ENCODE results near the gene NR3C2. TPM values are rescaled to one million over a fixed set of nuclear protein-coding genes. Genes with fewer than 3 reads are reported as not detected.
"Not testable (repeated sequence)": the region's sequence is repeated elsewhere in the genome, so short reads cannot be mapped to it uniquely, and the experiment has no call there.

NR3C2 gene
- total and polyA plus RNA-seq, 5 experiments from 2014 or later = 6.8 to 53.5 (median 9.4) TPM

DNA sequence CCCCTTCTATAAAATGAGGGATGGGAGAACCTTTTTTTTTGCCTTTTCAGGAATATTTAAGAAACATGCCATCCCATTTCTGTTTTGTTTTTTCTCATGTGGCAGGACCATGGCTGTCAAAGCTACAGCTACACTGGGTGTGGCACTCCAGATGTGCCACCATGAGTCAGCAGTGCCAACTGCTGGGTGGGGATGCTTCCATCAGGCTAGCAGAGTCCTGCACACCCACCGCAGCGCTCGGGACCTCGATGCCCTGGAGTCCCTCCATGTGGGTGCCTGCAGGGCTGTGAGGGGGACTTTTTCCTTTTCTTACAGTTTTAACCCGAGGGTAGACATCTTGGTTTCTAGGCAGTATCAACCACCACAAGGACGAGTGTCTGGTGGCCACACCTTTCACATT lies 352.6 kb downstream of the NR3C2 start:
- Mint-ChIP-seq H3K36me3 (peaks cover 31 to 64% (median 32%) of the 10 kb centered on the region in 3 donors), H3K27ac (peak overlapping the region in 5 of 10 donors; percentile 13 to 54 (median 28)), H3K27me3 (no peaks in the 10 kb centered on the region), H3K4me3 (no peak overlapping the region), H3K4me1 (peaks cover 14 to 56% (median 37%) of the 10 kb centered on the region in 4 donors), H3K9me3 (peaks cover 0 to 35% (median 13%) of the 10 kb centered on the region in 9 donors)
- POLR2A ChIA-PET = no interaction called here
- DNase-seq (no peak), ATAC-seq (no peak)

DNA sequence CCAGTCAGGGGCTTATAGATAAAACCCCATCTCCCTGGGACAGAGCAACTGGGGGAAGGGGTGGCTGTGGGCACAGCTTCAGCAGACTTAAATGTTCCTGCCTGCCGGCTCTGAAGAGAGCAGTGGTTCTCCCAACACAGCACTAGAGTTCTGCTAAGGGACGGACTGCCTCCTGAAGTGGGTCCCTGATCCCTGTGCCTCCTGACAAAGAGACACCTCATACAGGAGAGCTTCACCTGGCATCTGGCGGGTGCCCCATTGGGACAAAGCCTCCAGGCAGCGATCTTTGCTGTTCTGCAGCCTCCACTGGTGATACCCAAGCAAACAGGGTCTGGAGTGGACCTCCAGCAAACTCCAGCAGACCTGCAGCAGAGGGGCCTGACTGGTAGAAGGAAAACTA lies 359.1 kb downstream of the NR3C2 start:
- Mint-ChIP-seq H3K27ac (peak overlapping the region in 6 of 10 donors; percentile 48 to 72 (median 64)), H3K4me1 (peaks cover 15 to 54% (median 35%) of the 10 kb centered on the region in 4 donors), H3K9me3 (peaks cover 0 to 65% (median 22%) of the 10 kb centered on the region in 9 donors), H3K36me3 (peaks cover 49 to 81% (median 50%) of the 10 kb centered on the region in 3 donors)
- H3K27me3 Mint-ChIP-seq, DNase-seq, H3K4me3 Mint-ChIP-seq, POLR2A ChIA-PET, ATAC-seq: not testable (repeated sequence)

DNA sequence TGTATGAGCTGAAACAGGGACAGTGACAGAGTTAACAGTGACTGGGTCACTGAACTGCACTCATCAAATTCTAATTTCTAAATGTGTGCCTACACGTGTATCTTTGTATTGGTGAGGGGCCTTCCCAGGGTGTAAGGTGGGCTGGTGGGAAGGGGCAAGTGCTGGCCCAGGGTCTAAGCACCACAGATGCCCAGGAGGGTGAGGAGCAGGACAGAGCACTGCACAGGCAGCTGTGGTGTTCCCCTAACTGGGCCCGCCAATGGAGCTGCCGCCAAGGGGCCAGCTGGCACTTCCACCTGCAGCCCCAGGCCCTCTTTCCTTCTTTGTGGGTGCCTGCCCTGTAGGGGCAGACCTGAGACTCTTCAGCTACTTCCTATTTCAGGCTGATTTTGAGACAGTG lies 360.5 kb downstream of the NR3C2 start:
- Mint-ChIP-seq H3K4me3 (no peak overlapping the region), H3K9me3 (peaks cover 0 to 65% (median 29%) of the 10 kb centered on the region in 9 donors), H3K36me3 (peaks cover 53 to 83% (median 58%) of the 10 kb centered on the region in 3 donors), H3K27ac (peak overlapping the region in 8 of 10 donors; percentile 17 to 76 (median 68)), H3K27me3 (no peaks in the 10 kb centered on the region), H3K4me1 (peaks cover 6 to 40% (median 24%) of the 10 kb centered on the region in 4 donors)
- POLR2A ChIA-PET = interaction anchor here (0.8 to 1.5 kb wide), 2 partner anchors 21 to 22 kb away, joined by 3 to 4 read pairs; no protein-coding TSS in a partner anchor
- ATAC-seq (no peak), DNase-seq (no peak)

DNA sequence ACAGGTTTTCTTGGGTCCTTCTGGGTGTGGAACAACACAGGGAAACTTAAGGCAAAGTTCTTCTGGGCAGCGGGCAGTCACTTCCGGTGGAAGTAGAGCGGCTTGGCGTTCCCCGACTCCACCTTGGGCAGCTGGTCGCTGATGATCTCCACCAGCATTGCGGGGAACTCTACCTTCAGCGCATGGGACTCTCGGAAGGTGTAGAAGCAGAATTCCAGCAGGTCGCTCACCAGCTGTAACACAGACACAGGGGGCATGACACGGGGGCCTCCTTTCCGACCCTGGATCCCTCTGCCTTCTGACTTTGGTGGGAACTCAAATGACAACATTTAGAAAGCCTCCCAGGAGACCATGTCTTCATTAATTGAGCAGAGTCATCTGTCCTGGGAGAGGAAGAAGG lies 360.9 kb downstream of the NR3C2 start:
- POLR2A ChIA-PET = interaction anchor here (0.8 to 1.5 kb wide), 2 partner anchors 20 to 22 kb away, joined by 3 to 4 read pairs; no protein-coding TSS in a partner anchor
- no peak for ATAC-seq
- DNase-seq = no peak
- Mint-ChIP-seq H3K27me3 (no peaks in the 10 kb centered on the region), H3K4me1 (peaks cover 6 to 37% (median 23%) of the 10 kb centered on the region in 4 donors), H3K36me3 (peaks cover 56 to 85% (median 63%) of the 10 kb centered on the region in 3 donors), H3K4me3 (peak overlapping the region in 1 of 10 donors; percentile 12), H3K27ac (peak overlapping the region in 5 of 10 donors; percentile 7 to 79 (median 55)), H3K9me3 (peaks cover 2 to 66% (median 33%) of the 10 kb centered on the region in 9 donors)

DNA sequence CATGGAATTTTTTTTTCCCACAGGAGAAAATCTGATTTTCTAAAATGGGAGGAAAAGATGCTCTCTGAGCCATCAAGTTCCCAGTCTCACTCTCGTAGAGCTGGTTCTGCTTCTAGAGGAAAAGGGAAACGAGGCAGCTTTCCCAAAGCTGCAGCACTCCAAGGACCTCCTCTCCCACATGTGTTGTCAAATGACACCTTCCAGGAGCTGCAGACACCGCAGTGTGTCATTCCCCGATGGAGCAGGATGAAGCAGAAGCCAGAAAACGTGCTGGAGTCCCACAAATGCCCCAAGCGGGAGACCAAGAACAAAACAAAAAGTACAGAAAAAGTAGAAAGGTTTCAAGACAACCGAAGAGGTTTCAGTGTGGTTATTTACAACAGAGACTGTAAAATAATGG lies 362.3 kb downstream of the NR3C2 start:
- Mint-ChIP-seq H3K27ac (peak overlapping the region in 4 of 10 donors; percentile 55 to 80 (median 64)), H3K9me3 (peaks cover 6 to 66% (median 34%) of the 10 kb centered on the region in 9 donors), H3K36me3 (peaks cover 56 to 87% (median 76%) of the 10 kb centered on the region in 3 donors), H3K4me3 (no peak overlapping the region), H3K27me3 (no peaks in the 10 kb centered on the region), H3K4me1 (peaks cover 1 to 25% (median 14%) of the 10 kb centered on the region in 4 donors)
- POLR2A ChIA-PET = no interaction called here
- no peak for ATAC-seq
- no peak for DNase-seq

DNA sequence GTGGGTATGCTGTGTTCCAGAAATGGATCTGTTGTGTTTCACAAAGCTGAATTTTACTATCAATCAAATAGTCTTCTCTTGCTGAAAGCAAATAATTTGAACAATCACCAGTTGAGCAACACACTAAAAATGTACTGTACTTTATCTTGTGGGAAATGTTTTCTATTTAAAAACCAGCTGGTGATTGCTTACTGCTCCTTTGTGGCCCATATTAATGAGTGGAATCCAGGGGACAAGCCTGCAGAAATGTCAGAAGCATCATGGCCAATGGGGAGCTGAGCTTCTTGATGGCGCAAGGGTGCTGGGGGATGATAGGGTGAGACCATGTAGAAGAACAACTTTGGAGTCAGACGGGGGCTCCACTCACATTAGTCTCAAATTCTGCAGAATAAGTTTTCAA lies 364.2 kb downstream of the NR3C2 start:
- ATAC-seq = no peak
- peaks cover 62 to 89% (median 89%) of the 10 kb centered on the region in 3 donors for H3K36me3 Mint-ChIP-seq
- H3K4me3 Mint-ChIP-seq = no peak overlapping the region
- H3K27me3 Mint-ChIP-seq = no peaks in the 10 kb centered on the region
- no peak for DNase-seq
- H3K27ac Mint-ChIP-seq = peak overlapping the region in 3 of 10 donors; percentile 28 to 35 (median 31)
- H3K9me3 Mint-ChIP-seq = peaks cover 6 to 66% (median 24%) of the 10 kb centered on the region in 9 donors
- POLR2A ChIA-PET = no interaction called here
- H3K4me1 Mint-ChIP-seq = peaks cover 0 to 8% (median under 1%) of the 10 kb centered on the region in 4 donors

DNA sequence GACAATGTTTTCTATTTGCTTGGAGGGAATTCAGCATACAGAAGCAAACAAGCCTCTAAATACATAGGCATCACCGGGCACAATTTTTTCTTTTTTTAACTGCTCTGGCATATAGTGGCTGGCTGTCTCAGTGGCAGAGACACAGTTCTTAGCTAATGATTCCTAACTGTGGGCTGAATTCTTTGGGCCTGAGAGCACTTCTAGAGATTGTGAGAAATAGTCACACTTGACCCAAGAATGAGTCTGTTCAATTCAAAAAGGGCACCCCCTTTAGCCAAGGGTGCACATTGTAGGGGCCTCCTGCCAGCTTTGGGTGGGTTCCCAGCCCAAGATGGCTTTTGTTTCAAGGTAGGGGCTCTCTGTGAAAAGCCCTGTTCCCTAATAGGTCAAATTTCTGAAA lies 364.6 kb downstream of the NR3C2 start:
- DNase-seq (no peak), ATAC-seq (no peak)
- Mint-ChIP-seq H3K36me3 (peaks cover 62 to 94% (median 91%) of the 10 kb centered on the region in 3 donors), H3K27ac (peak overlapping the region in 1 of 10 donors; percentile 29), H3K9me3 (peaks cover 6 to 70% (median 24%) of the 10 kb centered on the region in 9 donors), H3K4me1 (peaks cover 0 to 4% (median under 1%) of the 10 kb centered on the region in 4 donors), H3K27me3 (no peaks in the 10 kb centered on the region), H3K4me3 (peak overlapping the region in 2 of 10 donors; percentile 20 to 41)
- POLR2A ChIA-PET = no interaction called here

DNA sequence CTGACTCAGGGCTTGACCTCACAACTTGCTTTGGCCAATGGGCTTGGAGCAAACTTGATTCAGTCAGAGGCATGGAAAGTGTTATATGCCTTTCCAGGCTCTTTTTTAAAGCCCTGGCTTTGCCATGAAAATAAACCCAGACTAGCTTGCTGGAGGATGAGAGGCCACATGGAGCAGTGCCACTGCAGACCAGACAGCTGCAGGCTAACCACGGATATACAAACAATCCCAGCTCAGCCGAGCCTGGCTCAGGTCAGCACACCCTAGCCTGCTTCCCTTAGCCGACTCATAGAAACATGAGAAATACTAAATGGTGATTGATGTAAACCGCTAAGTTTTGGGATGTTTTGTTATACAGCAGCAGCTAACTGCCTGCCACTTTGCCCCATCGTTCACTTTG lies 365.2 kb downstream of the NR3C2 start:
- no peak overlapping the region for H3K27ac Mint-ChIP-seq
- H3K4me3 Mint-ChIP-seq = no peak overlapping the region
- no peaks in the 10 kb centered on the region for H3K27me3 Mint-ChIP-seq
- H3K36me3 Mint-ChIP-seq = peaks cover 62 to 97% (median 97%) of the 10 kb centered on the region in 3 donors
- ATAC-seq = no peak
- peaks cover 0 to 4% (median 0%) of the 10 kb centered on the region in 4 donors for H3K4me1 Mint-ChIP-seq
- H3K9me3 Mint-ChIP-seq = peaks cover 6 to 72% (median 24%) of the 10 kb centered on the region in 9 donors
- POLR2A ChIA-PET = interaction anchor here (1.2 kb wide), 1 partner anchor 15 kb away, joined by 3 read pairs; no protein-coding TSS in a partner anchor
- DNase-seq = no peak

DNA sequence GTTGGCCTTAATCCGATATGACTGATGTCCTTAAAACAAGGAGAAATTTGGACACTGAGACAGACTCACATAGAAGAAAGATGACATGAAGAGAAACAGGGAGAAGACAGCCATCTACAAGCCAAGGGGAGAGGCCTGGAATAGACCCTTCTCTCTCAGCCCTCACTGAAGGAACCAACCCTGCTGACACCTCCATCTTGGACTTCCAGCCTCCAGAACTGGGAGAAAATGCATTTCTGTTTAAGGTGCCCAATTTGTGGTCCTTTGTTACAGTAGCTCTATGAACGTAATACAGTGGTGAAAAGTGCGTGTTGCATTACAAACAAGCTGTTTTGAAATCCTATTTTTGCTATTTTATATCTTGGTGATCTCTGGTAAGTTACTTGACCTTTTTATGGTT lies 366.8 kb downstream of the NR3C2 start:
- ATAC-seq = no peak
- H3K27ac Mint-ChIP-seq = peak overlapping the region in 2 of 10 donors; percentile 53 to 83
- peaks cover 6 to 73% (median 24%) of the 10 kb centered on the region in 9 donors for H3K9me3 Mint-ChIP-seq
- H3K27me3 Mint-ChIP-seq = no peaks in the 10 kb centered on the region
- POLR2A ChIA-PET = interaction anchor here (0.5 kb wide), 1 partner anchor 1842 kb away, joined by 6 read pairs; no protein-coding TSS in a partner anchor
- H3K4me3 Mint-ChIP-seq = no peak overlapping the region
- H3K36me3 Mint-ChIP-seq = peaks cover 54 to 95% (median 93%) of the 10 kb centered on the region in 3 donors
- DNase-seq = no peak
- H3K4me1 Mint-ChIP-seq = peaks cover 0 to 7% (median 0%) of the 10 kb centered on the region in 4 donors

DNA sequence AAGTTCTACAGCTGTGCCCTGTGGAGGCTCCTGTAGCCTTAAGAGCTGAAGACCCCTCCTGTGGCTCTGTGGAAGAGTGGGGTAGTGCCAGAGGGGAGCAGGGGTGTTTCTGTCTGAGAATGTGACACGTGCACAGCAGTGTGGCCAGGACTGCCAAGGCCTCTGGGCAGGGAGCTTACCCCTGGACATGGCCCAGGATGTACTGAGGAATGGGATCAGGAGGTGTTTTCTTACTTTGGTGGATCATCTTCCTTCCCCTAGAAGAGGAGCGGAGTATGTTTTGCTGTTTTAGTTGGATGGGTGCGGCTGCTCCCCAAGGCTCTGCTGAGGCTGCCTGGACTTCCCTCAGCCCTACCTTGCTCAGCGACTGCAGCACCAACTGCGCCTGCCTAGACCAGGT lies 367.8 kb downstream of the NR3C2 start:
- Mint-ChIP-seq H3K4me3 (no peak overlapping the region), H3K9me3 (peaks cover 5 to 73% (median 24%) of the 10 kb centered on the region in 9 donors), H3K27me3 (no peaks in the 10 kb centered on the region), H3K36me3 (peaks cover 47 to 85% (median 84%) of the 10 kb centered on the region in 3 donors), H3K4me1 (peaks cover 0 to 13% (median 2%) of the 10 kb centered on the region in 4 donors), H3K27ac (peak overlapping the region in 4 of 10 donors; percentile 7 to 43 (median 25))
- POLR2A ChIA-PET = no interaction called here
- ATAC-seq (no peak), DNase-seq (no peak)

DNA sequence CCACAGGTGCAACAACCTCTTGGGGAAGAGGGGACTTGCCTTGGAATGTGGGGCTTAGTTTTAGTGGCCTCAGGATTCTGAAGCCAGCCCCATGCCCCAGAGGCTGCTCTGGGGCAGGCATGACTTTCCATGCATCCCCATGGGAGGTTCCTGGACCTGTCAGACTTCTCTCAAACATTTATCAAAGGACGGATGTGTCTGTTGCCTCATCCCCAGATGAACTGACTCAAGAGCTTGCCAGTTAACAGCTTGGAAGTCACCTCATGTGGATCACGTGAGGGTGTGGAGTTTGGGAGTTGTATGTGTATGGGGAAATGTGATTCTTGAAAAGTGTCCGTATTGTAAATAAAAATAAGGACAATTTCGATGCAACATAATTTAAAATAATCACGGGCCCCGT lies 368.9 kb downstream of the NR3C2 start:
- no peak for ATAC-seq
- peaks cover 3 to 24% (median 7%) of the 10 kb centered on the region in 4 donors for H3K4me1 Mint-ChIP-seq
- H3K4me3 Mint-ChIP-seq = no peak overlapping the region
- no peaks in the 10 kb centered on the region for H3K27me3 Mint-ChIP-seq
- peak overlapping the region in 1 of 10 donors; percentile 48 for H3K27ac Mint-ChIP-seq
- H3K36me3 Mint-ChIP-seq = peaks cover 47 to 74% (median 73%) of the 10 kb centered on the region in 3 donors
- no peak for DNase-seq
- H3K9me3 Mint-ChIP-seq = peaks cover 5 to 66% (median 24%) of the 10 kb centered on the region in 9 donors
- POLR2A ChIA-PET = no interaction called here

DNA sequence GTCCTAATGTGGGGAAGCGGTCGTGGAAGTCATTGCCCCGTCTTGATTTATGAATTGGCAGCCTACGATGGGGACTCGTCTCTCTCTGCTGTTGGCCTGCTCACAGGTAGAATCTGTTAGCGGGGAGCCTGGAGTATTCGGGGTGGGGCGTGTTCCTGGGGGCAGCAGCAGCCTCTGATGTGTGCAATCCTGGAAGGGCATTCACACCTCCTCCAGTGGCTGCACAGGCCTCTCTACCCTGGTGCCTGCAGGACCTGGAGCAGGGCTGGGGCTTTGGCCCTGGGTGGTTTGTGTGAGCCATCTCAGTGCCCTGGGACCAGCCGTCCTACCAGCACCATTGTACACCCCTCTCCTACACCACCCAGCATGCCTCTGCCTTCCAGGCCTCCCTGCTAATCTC lies 369.4 kb downstream of the NR3C2 start:
- Mint-ChIP-seq H3K36me3 (peaks cover 43 to 68% (median 67%) of the 10 kb centered on the region in 3 donors), H3K27me3 (no peaks in the 10 kb centered on the region), H3K9me3 (peaks cover 4 to 60% (median 24%) of the 10 kb centered on the region in 9 donors), H3K27ac (peak overlapping the region in 4 of 10 donors; percentile 4 to 75 (median 36)), H3K4me3 (no peak overlapping the region), H3K4me1 (peaks cover 3 to 28% (median 7%) of the 10 kb centered on the region in 4 donors)
- POLR2A ChIA-PET = no interaction called here
- no peak for ATAC-seq
- no peak for DNase-seq

DNA sequence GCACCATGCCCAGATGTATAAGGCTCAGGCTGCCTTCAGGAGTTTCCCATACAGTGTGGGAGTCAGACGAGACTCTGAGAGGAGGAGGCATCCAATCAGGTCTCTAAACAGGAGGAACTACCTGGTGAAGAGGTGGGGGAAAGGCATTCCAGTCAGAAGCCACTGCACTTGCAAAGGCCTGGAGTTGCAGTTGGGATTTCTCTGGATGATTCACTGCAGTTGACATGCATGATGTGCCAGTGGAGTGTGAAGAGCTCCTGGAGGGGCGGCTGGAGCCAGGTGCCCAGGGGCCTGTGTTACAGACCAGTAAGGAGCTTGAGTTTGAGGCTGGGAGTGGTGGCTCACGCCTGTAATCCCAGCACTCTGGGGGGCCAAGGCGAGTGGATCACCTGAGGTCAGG lies 371.2 kb downstream of the NR3C2 start:
- H3K27ac Mint-ChIP-seq = peak overlapping the region in 5 of 10 donors; percentile 32 to 73 (median 50)
- H3K4me1 Mint-ChIP-seq = peaks cover 3 to 45% (median 14%) of the 10 kb centered on the region in 4 donors
- no peaks in the 10 kb centered on the region for H3K27me3 Mint-ChIP-seq
- DNase-seq (no peak), ATAC-seq (no peak)
- H3K36me3 Mint-ChIP-seq = peaks cover 30 to 61% (median 53%) of the 10 kb centered on the region in 3 donors
- H3K4me3 Mint-ChIP-seq = no peak overlapping the region
- H3K9me3 Mint-ChIP-seq = peaks cover 1 to 43% (median 20%) of the 10 kb centered on the region in 9 donors
- POLR2A ChIA-PET = interaction anchor here (1.0 to 1.6 kb wide), 2 partner anchors 9 to 18 kb away, joined by 4 to 5 read pairs; no protein-coding TSS in a partner anchor
